IPS DF 19.7 (cell line): ENCODE results near the gene LRRC46.

Experiments
- DNase-seq: peaks from one replicate; pipeline ENCODE4 v3.0.0-alpha.2; 2013; ENCODE audit warnings: low read depth, low spot score

LRRC46 gene

DNA sequence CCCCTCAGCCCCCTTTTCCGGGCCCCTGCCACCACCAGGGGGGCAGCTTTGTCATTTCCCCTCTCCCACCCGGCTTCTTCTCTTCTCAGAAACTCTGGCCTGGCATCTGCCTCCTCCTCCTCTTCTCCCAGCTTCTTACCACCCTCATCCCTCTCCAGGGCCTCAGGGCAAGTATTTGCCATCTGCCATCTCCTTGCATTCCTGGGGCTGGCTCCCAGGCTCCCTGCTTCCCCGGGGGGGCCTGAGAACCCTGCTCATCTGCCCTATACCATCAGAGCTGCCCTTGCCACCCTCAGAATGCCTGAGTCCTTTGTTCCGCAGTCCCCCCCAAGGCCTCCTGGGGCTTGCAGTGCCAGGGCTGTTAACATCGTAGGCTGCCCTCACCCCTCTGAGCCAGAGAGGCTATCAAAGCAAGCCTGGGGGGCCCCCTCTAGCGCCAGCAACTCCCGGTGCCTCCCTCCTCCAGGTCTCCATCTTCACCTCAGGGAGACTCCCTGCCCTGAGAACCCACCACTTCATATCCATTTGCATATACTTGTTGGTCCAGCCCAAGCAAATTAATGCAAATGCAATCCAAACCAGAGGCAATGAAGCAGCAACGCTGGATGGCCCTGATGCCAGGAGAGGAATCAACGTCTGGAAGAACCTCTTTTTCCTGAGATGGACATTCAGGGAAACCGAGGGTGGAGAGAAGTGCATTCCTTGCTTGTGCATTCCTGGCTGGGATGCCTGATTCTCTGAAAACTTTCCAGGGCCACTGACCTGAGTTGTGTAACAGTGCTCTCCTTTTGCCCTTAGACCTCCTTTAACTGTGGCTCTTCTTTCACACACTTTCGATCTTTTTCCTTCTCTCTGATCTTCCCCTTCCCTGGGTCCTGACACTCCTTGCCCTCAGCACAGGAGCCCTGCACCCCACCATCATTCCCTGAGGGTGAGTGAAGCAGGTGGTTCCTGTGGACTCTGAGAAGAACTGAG lies 43.8 kb downstream of the LRRC46 start:
- no peak for DNase-seq

GRCh38 chr17:47877368-47878034 lies 46.0 kb downstream of the LRRC46 start:
- DNase-seq, result no peak

DNA sequence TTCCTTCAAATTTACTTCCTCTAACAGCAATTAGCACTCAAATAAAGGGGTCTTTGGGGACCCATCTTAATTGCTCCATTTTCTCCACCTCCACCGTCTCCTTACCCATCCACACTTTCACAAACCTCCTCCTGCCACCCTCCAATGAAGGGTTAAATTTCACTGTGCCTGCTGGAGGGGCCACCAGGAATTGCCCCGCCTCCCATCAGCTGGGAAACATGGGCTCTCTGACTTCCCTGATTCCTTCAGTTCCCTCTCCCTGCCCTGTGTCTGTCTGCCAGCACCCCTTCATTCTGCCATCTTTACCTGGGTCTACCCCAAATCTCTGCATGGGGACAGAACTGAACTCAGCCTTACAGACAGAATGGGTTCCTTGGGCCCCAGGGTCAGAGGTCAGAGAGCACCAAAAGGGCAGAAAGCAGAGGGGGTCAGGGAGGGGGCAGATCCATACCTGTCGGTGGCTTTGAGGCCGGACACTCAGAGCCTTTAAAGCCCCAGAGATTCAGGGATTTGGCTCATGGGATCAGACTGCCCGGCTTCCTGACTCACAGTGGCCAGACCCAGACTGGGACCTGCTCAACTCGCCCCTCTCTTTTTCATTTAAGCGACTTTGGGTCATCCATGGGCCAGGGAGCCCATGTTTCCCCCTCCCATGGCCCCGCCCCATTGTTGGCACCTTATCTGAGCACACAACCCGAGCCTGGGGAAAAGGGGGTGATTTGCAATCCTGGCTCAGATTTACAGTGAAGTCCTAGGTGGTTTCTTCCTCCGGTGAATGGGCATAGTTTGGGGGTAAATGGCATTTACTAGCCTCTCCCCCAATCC lies 46.9 kb downstream of the LRRC46 start:
- no peak for DNase-seq

- DNase-seq, result no peak
Measured at GRCh38 chr17:47879028-47879585, 47.6 kb downstream of the LRRC46 start.

DNA sequence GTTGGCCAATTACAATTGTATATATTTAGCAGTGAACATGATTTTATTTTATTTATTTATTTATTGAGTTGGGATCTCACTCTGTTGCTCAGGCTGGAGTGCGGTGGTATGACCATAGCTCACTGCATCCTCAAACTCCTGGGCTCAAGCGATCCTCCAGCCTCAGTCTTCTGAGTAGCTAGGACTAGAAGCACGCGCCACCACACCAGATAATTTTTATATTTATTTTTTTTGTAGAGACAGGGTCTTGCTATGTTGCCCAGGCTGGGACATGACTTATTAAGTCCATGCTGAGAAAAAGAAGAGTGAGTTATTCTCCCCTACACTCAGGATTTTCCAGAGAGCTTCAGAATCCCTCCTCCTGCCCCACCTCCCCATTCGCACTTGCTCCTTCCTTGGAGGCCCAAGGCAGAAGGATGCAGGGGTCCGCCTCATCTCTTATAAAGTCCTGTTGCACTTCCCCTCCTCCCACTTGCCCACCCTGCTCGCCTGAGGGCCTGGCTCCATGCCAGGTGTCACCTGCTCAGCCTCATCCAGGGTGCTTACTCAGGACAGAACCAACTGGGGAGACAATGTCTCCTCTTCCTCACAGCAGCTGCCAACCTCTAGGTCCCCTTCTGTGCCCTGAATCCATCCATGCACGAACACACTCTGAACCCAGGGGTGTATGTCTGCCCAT lies 48.4 kb downstream of the LRRC46 start:
- DNase-seq, result no peak

DNA sequence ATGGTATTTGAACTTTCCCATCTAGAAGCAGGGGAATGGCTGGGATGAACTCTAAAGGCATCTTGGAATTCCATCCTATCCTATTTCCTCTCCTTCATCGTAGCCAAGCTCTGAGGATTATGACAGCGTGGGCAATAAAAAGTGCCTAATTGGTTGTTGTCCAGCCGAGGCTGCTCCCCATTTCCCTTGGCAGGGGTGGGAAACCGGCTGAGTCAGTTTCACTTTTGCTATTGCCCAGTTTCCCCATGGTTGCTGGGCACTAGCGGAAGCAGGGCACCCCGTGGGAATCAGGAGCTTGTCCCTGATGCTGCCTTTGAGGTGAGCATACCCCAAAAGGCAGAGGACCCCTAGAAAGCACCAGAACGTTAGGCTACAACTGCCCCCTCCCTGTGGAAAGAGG lies 50.8 kb downstream of the LRRC46 start:
- DNase-seq, result no peak

DNA sequence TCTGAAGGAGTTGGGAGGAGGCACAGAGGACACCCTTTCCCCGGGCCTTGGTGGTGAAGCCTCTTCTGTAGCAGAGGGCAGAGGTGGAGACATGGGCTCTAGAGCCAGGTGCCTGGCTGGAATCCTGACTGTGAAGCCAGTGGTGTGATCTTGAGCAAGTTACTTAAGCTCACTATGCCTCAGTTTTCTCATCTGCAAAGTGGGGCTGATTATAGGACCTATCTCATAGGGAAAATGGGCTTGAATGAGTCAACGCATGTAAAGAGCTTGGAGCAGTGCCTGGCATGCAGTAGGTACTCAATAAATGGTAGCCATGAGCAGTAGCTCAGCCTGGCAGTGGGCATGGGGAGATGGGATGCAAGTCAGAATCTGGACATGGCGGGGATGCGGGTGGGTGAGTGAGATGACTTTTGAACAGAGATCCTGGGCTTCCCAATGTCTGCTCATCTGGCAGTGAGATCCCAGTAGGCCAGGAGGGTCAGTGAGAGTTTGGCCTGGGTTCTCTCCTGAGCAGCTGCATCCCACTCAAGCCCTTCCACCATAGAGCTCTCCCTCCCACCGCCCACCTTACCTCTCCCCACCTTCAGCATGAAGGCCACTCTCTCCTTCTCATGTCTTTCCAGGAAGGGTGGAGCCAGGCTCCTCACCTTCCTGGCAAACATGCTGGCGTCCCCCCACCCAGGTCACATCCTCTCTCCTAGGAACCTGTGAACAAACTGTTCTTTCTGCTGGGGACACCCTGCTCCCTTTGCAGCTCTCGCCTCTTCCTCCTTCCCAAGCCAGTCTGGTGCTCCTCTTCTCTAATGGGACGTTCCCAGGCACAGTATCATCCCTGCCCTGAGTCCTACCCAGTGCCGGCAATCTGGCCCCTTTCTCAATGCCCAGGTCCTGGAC lies 51.5 kb downstream of the LRRC46 start:
- no peak for DNase-seq

DNA sequence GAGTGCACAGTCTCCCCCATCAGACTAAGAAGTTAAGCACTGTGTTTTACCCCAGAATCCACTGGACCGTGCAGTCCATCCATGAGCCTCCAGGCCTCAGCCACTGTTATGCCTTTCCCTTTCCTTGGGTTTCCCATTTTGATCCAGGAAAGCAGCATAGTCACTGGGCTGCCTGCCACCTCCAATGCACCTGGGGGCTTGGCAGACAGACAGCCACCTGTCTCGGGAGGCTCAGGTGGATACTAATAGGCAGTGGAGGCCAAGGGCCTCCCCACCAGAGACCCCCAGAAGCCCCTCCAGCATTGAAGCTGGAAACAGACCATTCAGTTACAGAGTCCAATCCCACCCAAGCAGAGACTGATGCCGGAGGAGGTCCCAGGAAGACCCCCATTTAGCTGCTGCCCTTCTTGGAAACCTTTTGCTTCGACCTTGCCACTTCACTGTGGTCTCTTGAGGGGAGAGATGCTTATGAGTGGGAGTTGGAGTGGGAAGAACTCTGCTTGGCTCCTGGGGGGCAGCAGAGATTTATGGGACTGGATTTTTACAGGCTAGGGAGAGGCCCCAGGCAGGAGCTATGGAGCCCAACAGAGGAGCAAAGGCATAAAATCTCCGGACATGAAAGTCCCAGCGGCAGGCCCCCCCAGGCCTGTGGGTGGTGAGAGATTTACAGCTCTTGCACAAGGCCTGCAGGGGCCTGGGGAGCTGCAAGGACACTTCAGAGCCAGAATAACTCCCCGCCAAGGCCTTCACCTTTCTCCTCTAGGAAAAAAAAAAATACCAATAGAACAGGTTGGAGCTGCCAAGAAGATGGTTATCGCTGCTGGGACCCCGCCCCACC lies 52.3 kb downstream of the LRRC46 start:
- DNase-seq, result no peak

DNA sequence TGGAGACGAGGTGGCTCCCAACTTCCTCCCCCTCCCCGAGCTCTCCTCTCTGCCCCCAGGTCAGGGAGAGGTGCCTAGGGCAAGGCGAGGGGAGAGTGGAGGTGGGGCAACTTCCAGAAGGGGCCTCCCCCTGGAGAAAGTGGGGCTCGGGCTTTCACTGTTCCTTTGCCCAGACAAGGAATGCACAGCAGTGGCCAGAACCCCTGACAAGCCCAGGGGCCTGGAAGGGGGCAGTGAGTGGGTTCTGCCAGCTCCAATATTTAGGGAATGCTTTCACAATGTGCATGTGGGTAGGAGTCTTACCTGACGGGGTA lies 52.9 kb downstream of the LRRC46 start:
- DNase-seq, result no peak

DNA sequence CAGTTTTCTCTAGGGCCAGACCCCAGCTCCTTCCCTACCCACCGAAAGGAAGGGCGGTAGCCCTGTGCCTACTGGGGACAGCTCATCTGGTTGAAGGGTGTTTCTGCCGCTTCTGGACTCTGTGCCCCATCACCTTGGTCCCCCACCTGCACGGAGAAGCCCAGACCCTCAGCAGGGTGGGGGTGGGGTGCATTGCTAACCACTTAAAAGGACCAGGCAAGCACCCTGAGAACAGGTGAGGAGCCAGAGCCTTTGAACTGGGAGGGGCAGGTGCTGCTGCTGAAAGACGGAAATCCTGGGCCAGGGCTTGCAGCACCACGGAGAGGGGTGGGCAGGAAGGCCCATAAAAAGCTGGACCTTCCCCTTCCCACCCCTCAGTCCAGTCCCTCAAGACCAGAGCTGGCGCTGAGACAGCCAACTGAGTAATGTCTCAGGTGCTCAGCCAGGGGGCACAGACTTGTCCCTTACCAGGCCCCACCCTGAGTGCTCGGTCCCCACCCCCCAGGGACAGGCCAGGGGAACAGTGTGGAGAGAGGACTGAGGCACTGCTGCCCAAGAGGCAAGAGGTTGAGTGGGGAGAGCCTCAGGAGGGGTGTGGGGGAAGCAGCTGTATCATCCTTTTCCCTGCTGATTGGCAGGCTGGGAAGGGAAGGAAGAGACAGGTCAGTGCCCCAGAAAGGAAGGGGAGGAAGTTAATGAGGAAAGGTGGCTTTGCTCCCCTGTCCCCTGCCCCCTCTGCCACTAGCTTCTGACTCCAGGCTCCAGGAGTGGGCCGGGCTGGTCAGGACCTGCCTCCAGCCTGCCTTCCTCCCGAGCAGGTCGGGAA lies 53.6 kb downstream of the LRRC46 start:
- DNase-seq, result no peak
